Germinal center (tissue), 1 donor: ENCODE measurements around the gene PDGFRB.

ENCODE experiments used
- DNase-seq: peaks from one replicate; pipeline ENCODE4 v3.0.0; 2012; ENCODE audit warnings: mixed read lengths, low spot score

PDGFRB gene

GRCh38 chr5:150163035-150163434 lies 7.4 kb upstream of the PDGFRB start:
- no peak for DNase-seq

GRCh38 chr5:150162142-150162513 lies 6.5 kb upstream of the PDGFRB start:
- DNase-seq: no peak

- DNase-seq: peak; percentile 82
Observed at GRCh38 chr5:150161242-150162141, 5.8 kb upstream of the PDGFRB start.

GRCh38 chr5:150160448-150161081 lies 4.9 kb upstream of the PDGFRB start:
- DNase-seq: no peak

GRCh38 chr5:150159741-150160179 lies 4.1 kb upstream of the PDGFRB start:
- peak; percentile 29 for DNase-seq

GRCh38 chr5:150159031-150159430 lies 3.4 kb upstream of the PDGFRB start:
- DNase-seq: no peak

GRCh38 chr5:150158170-150158949 lies 2.7 kb upstream of the PDGFRB start:
- no peak for DNase-seq

- no peak for DNase-seq
Observed at GRCh38 chr5:150157168-150157567, 1.5 kb upstream of the PDGFRB start.

GRCh38 chr5:150156540-150156939 lies 895 bp upstream of the PDGFRB start:
- no peak for DNase-seq

- DNase-seq: no peak
Observed at GRCh38 chr5:150156027-150156368, 353 bp upstream of the PDGFRB start.

- no peak for DNase-seq
Observed at GRCh38 chr5:150154618-150155128, 972 bp downstream of the PDGFRB start.

GRCh38 chr5:150153957-150154617 lies 1.6 kb downstream of the PDGFRB start:
- peak; percentile 21 for DNase-seq

- no peak for DNase-seq
Observed at GRCh38 chr5:150153483-150153882, 2.2 kb downstream of the PDGFRB start.

- DNase-seq: no peak
Observed at GRCh38 chr5:150152636-150153462, 2.8 kb downstream of the PDGFRB start.

GRCh38 chr5:150149618-150150017 lies 6.0 kb downstream of the PDGFRB start:
- no peak for DNase-seq

- no peak for DNase-seq
Observed at GRCh38 chr5:150148117-150148927, 7.3 kb downstream of the PDGFRB start.

- no peak for DNase-seq
Observed at GRCh38 chr5:150147670-150148069, 8.0 kb downstream of the PDGFRB start.

GRCh38 chr5:150146862-150147601 lies 8.6 kb downstream of the PDGFRB start:
- no peak for DNase-seq

- no peak for DNase-seq
Observed at GRCh38 chr5:150146235-150146634, 9.4 kb downstream of the PDGFRB start.
